ENCODE measurements around the gene JAML. TPM values are rescaled to one million over a fixed set of nuclear protein-coding genes. Genes with fewer than 3 reads are reported as not detected.

Gene JAML
- total and polyA plus RNA-seq, 9 of the 15 experiments (the other 6 are each of a cell fraction or from before 2014, with no cell fraction given) = 0.05 to 0.32 (median 0.22) TPM; not detected in 4

- TF ChIP-seq, protein P1, sequence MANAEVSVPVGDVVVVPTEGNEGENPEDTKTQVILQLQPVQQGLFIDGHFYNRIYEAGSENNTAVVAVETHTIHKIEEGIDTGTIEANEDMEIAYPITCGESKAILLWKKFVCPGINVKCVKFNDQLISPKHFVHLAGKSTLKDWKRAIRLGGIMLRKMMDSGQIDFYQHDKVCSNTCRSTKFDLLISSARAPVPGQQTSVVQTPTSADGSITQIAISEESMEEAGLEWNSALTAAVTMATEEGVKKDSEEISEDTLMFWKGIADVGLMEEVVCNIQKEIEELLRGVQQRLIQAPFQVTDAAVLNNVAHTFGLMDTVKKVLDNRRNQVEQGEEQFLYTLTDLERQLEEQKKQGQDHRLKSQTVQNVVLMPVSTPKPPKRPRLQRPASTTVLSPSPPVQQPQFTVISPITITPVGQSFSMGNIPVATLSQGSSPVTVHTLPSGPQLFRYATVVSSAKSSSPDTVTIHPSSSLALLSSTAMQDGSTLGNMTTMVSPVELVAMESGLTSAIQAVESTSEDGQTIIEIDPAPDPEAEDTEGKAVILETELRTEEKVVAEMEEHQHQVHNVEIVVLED (CRISPR knock-in tag; IDR thresholded peaks at IDR 0.05) = no peak
- TF ChIP-seq ZNF212 (CRISPR knock-in tag; IDR thresholded peaks at IDR 0.05) (no peak), DNMT1 (IDR thresholded peaks at IDR 0.05) (no peak), DACH1 (IDR thresholded peaks at IDR 0.05; ENCODE audit: partially characterized antibody) (no peak), POLR2AphosphoS2 (IDR thresholded peaks at IDR 0.05; ENCODE audit: low read length) (no peak), MBD2 (IDR thresholded peaks at IDR 0.05; ENCODE audit: borderline replicate concordance, low read depth) (peak; percentile 63; the same call in 1 of the 2 replicates), ATF7 (IDR thresholded peaks at IDR 0.05) (peak; percentile 83; the same call in 1 of the 2 replicates), CBX1 (IDR thresholded peaks at IDR 0.05; ENCODE audit: low read depth) (no peak), NFXL1 (CRISPR knock-in tag; IDR thresholded peaks at IDR 0.05) (no peak), ZNF232 (CRISPR knock-in tag; IDR thresholded peaks at IDR 0.05) (no peak), SIRT6 (IDR thresholded peaks at IDR 0.05; ENCODE audit: low read depth, low read length) (no peak), GTF2E2 (tag; IDR thresholded peaks at IDR 0.05) (peak; percentile 42; the same call in 1 of the 2 replicates), PML (IDR thresholded peaks at IDR 0.05; ENCODE audit: low read length) (peak; percentile 95), ZNF561 (CRISPR knock-in tag; conservative IDR thresholded peaks at IDR 0.05) (no peak), IRF1 (CRISPR knock-in tag; IDR thresholded peaks at IDR 0.05; ENCODE audit: borderline replicate concordance) (no peak), ZNF57 (CRISPR knock-in tag; IDR thresholded peaks at IDR 0.05) (no peak)
- TF ChIP-seq, protein P2, sequence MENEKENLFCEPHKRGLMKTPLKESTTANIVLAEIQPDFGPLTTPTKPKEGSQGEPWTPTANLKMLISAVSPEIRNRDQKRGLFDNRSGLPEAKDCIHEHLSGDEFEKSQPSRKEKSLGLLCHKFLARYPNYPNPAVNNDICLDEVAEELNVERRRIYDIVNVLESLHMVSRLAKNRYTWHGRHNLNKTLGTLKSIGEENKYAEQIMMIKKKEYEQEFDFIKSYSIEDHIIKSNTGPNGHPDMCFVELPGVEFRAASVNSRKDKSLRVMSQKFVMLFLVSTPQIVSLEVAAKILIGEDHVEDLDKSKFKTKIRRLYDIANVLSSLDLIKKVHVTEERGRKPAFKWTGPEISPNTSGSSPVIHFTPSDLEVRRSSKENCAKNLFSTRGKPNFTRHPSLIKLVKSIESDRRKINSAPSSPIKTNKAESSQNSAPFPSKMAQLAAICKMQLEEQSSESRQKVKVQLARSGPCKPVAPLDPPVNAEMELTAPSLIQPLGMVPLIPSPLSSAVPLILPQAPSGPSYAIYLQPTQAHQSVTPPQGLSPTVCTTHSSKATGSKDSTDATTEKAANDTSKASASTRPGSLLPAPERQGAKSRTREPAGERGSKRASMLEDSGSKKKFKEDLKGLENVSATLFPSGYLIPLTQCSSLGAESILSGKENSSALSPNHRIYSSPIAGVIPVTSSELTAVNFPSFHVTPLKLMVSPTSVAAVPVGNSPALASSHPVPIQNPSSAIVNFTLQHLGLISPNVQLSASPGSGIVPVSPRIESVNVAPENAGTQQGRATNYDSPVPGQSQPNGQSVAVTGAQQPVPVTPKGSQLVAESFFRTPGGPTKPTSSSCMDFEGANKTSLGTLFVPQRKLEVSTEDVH (IDR thresholded peaks at IDR 0.05; ENCODE audit: low read depth, partially characterized antibody) = peak; percentile 61
- TF ChIP-seq, protein P3, sequence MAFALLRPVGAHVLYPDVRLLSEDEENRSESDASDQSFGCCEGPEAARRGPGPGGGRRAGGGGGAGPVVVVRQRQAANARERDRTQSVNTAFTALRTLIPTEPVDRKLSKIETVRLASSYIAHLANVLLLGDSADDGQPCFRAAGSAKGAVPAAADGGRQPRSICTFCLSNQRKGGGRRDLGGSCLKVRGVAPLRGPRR (CRISPR knock-in tag; IDR thresholded peaks at IDR 0.05) = no peak
- TF ChIP-seq, protein P4, sequence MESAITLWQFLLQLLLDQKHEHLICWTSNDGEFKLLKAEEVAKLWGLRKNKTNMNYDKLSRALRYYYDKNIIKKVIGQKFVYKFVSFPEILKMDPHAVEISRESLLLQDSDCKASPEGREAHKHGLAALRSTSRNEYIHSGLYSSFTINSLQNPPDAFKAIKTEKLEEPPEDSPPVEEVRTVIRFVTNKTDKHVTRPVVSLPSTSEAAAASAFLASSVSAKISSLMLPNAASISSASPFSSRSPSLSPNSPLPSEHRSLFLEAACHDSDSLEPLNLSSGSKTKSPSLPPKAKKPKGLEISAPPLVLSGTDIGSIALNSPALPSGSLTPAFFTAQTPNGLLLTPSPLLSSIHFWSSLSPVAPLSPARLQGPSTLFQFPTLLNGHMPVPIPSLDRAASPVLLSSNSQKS (CRISPR knock-in tag; IDR thresholded peaks at IDR 0.05) = no peak
- TF ChIP-seq, protein P5, sequence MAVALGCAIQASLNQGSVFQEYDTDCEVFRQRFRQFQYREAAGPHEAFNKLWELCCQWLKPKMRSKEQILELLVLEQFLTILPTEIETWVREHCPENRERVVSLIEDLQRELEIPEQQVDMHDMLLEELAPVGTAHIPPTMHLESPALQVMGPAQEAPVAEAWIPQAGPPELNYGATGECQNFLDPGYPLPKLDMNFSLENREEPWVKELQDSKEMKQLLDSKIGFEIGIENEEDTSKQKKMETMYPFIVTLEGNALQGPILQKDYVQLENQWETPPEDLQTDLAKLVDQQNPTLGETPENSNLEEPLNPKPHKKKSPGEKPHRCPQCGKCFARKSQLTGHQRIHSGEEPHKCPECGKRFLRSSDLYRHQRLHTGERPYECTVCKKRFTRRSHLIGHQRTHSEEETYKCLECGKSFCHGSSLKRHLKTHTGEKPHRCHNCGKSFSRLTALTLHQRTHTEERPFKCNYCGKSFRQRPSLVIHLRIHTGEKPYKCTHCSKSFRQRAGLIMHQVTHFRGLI (CRISPR knock-in tag; IDR thresholded peaks at IDR 0.05) = no peak; the same call in 1 of the 2 replicates
Observed at GRCh38 chr11:118240999-118241763, 16.4 kb upstream of the JAML start (continued).
